Measurements from ENCODE around the gene EIPR1. TPM values are rescaled to one million over a fixed set of nuclear protein-coding genes. Genes with fewer than 3 reads are reported as not detected.

Gene EIPR1
- total and polyA plus RNA-seq, 10 of the 15 experiments (the other 5 are each of a cell fraction or from before 2014, with no cell fraction given), result 23.6 to 61.2 (median 42.2) TPM

DNA sequence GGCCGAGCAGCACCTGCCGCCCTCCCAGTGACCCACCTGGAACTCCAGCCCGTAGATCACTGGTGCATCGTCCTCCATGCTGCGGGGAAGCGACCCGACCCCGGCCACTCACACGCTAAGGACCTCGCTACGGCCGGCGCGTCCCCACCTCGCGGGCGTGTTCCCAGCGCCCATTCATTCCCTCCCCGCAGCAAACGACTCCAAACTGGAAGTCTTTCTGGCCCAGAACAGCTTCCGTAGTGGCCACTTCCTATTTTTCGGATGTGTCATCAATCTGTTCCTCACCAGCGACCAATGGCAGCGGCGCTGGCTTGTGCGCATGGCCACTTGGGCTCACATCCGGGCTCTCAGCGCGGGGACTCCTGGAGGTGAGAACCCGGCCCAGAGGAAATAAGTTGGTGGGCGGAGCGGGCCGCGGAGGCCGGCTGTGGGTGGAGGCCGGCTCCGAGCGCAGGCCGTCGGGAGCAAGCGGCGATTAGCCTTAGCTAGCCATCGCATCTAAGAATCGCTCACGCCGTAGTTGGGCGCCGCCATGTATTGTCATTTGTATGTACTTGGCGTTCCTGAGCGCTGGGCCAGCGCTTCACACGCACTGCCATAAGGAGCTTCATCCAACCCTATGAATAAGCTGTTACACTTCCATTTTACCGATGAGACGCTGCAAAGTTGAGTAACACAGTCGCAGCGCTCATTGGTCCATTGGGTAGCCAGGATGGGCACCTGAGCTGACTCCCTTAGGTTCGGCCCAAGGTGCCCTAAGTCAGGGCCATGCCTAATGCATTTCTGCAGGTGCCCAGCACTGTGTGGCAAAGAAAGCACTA is at the start of gene EIPR1 (continued):
- TF ChIP-seq GATAD2B (conservative IDR thresholded peaks at IDR 0.05; ENCODE audit: low read depth) (peak; percentile 49; the same call in 1 of the 2 replicates), BHLHE40 (IDR thresholded peaks at IDR 0.05; ENCODE audit: borderline replicate concordance in 1 of 2, low read depth in 2 of 2, low read length in 1 of 2) (peak in 1 of 2 experiments; percentile 23; a peak in 1 of 4 replicates), MAX (IDR thresholded peaks at IDR 0.05; ENCODE audit: low read depth, low read length) (peak; percentile 83; the same call in 1 of the 2 replicates), FOS (IDR thresholded peaks at IDR 0.05; ENCODE audit: borderline replicate concordance, extremely low read depth, insufficient read length) (no peak), ZNF207 (IDR thresholded peaks at IDR 0.05; ENCODE audit: borderline replicate concordance) (peak; percentile 24; the same call in 1 of the 2 replicates), MTA2 (IDR thresholded peaks at IDR 0.05; ENCODE audit: low read depth) (no peak), SMAD1 (IDR thresholded peaks at IDR 0.05; ENCODE audit: low read depth, partially characterized antibody) (no peak), MXI1 (IDR thresholded peaks at IDR 0.05; ENCODE audit: low read depth, low read length) (peak; percentile 82), ZNF217 (IDR thresholded peaks at IDR 0.05) (no peak), SPI1 (IDR thresholded peaks at IDR 0.05; ENCODE audit: borderline replicate concordance, insufficient read depth, low read depth, low read length) (peak; percentile 96), HSF1 (IDR thresholded peaks at IDR 0.05; ENCODE audit: low read depth, low read length) (no peak), LARP7 (IDR thresholded peaks at IDR 0.05) (0 out of 2 replicates have a peak, but pooled peaks have one; percentile 3), TCF3 (IDR thresholded peaks at IDR 0.05; ENCODE audit: borderline replicate concordance, insufficient read depth, low read depth, low read length) (0 out of 2 replicates have a peak, but pooled peaks have one; percentile 6), STAT1 (conservative IDR thresholded peaks at IDR 0.05) (0 out of 2 replicates have a peak, but pooled peaks have one; percentile 34), SIN3A (IDR thresholded peaks at IDR 0.05; ENCODE audit: low read depth, low read length) (peak; percentile 93), RCOR1 (conservative IDR thresholded peaks at IDR 0.05; ENCODE audit: low read depth, low read length) (0 out of 2 replicates have a peak, but pooled peaks have one; percentile 11), NFYB (IDR thresholded peaks at IDR 0.05; ENCODE audit: insufficient read depth, low read depth, low read length) (peak; percentile 85)
- TF ChIP-seq, protein P1, sequence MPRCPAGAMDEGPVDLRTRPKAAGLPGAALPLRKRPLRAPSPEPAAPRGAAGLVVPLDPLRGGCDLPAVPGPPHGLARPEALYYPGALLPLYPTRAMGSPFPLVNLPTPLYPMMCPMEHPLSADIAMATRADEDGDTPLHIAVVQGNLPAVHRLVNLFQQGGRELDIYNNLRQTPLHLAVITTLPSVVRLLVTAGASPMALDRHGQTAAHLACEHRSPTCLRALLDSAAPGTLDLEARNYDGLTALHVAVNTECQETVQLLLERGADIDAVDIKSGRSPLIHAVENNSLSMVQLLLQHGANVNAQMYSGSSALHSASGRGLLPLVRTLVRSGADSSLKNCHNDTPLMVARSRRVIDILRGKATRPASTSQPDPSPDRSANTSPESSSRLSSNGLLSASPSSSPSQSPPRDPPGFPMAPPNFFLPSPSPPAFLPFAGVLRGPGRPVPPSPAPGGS (IDR thresholded peaks at IDR 0.05; ENCODE audit: borderline replicate concordance, insufficient read depth, low read depth, low read length, poor library complexity, severe bottlenecking), result peak; percentile 37
- TF ChIP-seq, protein P2, sequence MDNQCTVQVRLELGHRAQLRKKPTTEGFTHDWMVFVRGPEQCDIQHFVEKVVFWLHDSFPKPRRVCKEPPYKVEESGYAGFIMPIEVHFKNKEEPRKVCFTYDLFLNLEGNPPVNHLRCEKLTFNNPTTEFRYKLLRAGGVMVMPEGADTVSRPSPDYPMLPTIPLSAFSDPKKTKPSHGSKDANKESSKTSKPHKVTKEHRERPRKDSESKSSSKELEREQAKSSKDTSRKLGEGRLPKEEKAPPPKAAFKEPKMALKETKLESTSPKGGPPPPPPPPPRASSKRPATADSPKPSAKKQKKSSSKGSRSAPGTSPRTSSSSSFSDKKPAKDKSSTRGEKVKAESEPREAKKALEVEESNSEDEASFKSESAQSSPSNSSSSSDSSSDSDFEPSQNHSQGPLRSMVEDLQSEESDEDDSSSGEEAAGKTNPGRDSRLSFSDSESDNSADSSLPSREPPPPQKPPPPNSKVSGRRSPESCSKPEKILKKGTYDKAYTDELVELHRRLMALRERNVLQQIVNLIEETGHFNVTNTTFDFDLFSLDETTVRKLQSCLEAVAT (IDR thresholded peaks at IDR 0.05), result no peak; the same call in 1 of the 2 replicates
